Measurements from ENCODE around the gene HRH3. TPM values are rescaled to one million over a fixed set of nuclear protein-coding genes. Genes with fewer than 3 reads are reported as not detected.

Gene HRH3
- 0.09 and 1.7 TPM in 2 replicates for total RNA-seq (ENCODE audit: low replicate concordance)

- Histone ChIP-seq H2AFZ (replicated peaks) (no peak within 1 kb of the TSS), H3K27me3 (peaks cover 98% of the 10 kb centered on the region), H3F3A (ENCODE audit: low read depth) (peaks cover 22% of the 10 kb centered on the region), H3K27ac (no peak within 1 kb of the TSS), H3K4me2 (peak within 1 kb of the TSS; percentile 94), H3K4me1 (peaks cover 25% of the 10 kb centered on the region), H3K36me3 (no peaks in the 10 kb centered on the region), H3K9me3 (ENCODE audit: low read depth) (no peaks in the 10 kb centered on the region), H3K4me3 (peak within 1 kb of the TSS; percentile 53), H3K9ac (no peak within 1 kb of the TSS), H3K79me2 (ENCODE audit: low read depth) (no peaks in the 10 kb centered on the region), H4K20me1 (ENCODE audit: low read depth) (peaks cover 39% of the 10 kb centered on the region)
- Mint-ChIP-seq H3K9me3 (no peaks in the 10 kb centered on the region), H3K27ac (no peak within 1 kb of the TSS), H3K4me3 (peak within 1 kb of the TSS; percentile 77), H3K4me1 (peaks cover 11% of the 10 kb centered on the region), H3K27me3 (ENCODE audit: insufficient read depth, low read depth) (peaks cover 41% of the 10 kb centered on the region), H3K36me3 (no peaks in the 10 kb centered on the region)
- DNase-seq (ENCODE audit: low spot score): peak; percentile 95
- TF ChIP-seq EZH2 (IDR thresholded peaks at IDR 0.05) (no peak), CTCF (IDR thresholded peaks at IDR 0.05) (no peak), EZH2phosphoT487 (IDR thresholded peaks at IDR 0.05) (no peak)
Observed at GRCh38 chr20:62219992-62220665, at the start of gene HRH3. Gene HRH3, minus strand, starts transcription at chr20:62220278. Its CDS starts 308 bp downstream, at chr20:62219970.

GRCh38 chr20:62269871-62270270 lies 49.8 kb upstream of the HRH3 start:
- H3K27me3 Mint-ChIP-seq (ENCODE audit: insufficient read depth, low read depth): no peaks in the 10 kb centered on the region
- H3K4me3 Mint-ChIP-seq: no peak overlapping the region
- peaks cover 26% of the 10 kb centered on the region for H3K36me3 Mint-ChIP-seq
- Histone ChIP-seq H3K36me3 (peaks cover under 1% of the 10 kb centered on the region), H3K9me3 (ENCODE audit: low read depth) (no peaks in the 10 kb centered on the region), H4K20me1 (ENCODE audit: low read depth) (peaks cover 5% of the 10 kb centered on the region), H3K27me3 (no peaks in the 10 kb centered on the region), H3K4me2 (no peak overlapping the region), H3K9ac (no peak overlapping the region), H2AFZ (replicated peaks) (no peak overlapping the region), H3K27ac (no peak overlapping the region), H3K4me1 (no peaks in the 10 kb centered on the region), H3K79me2 (ENCODE audit: low read depth) (no peaks in the 10 kb centered on the region), H3F3A (ENCODE audit: low read depth) (no peaks in the 10 kb centered on the region), H3K4me3 (no peak overlapping the region)
- TF ChIP-seq EZH2phosphoT487 (IDR thresholded peaks at IDR 0.05) (no peak), CTCF (IDR thresholded peaks at IDR 0.05) (no peak), EZH2 (IDR thresholded peaks at IDR 0.05) (no peak)
- no peaks in the 10 kb centered on the region for H3K4me1 Mint-ChIP-seq
- no peak overlapping the region for H3K27ac Mint-ChIP-seq
- DNase-seq (ENCODE audit: low spot score): no peak
- peaks cover 5% of the 10 kb centered on the region for H3K9me3 Mint-ChIP-seq

- TF ChIP-seq EZH2phosphoT487 (IDR thresholded peaks at IDR 0.05) (no peak), CTCF (IDR thresholded peaks at IDR 0.05) (no peak), EZH2 (IDR thresholded peaks at IDR 0.05) (no peak)
- DNase-seq (ENCODE audit: low spot score): no peak
- H4K20me1 ChIP-seq (ENCODE audit: low read depth): peaks cover 5% of the 10 kb centered on the region
Observed at GRCh38 chr20:62269378-62269777, 49.3 kb upstream of the HRH3 start.

More at GRCh38 chr20:62269378-62269777, 49.3 kb upstream of the HRH3 start:
- H3K9ac ChIP-seq: no peak overlapping the region
- no peaks in the 10 kb centered on the region for H3K79me2 ChIP-seq (ENCODE audit: low read depth)
- Mint-ChIP-seq H3K27ac (no peak overlapping the region), H3K36me3 (peaks cover 30% of the 10 kb centered on the region), H3K27me3 (ENCODE audit: insufficient read depth, low read depth) (no peaks in the 10 kb centered on the region), H3K4me3 (no peak overlapping the region), H3K4me1 (no peaks in the 10 kb centered on the region), H3K9me3 (peaks cover 5% of the 10 kb centered on the region)
- H3K9me3 ChIP-seq (ENCODE audit: low read depth): no peaks in the 10 kb centered on the region
- H3F3A ChIP-seq (ENCODE audit: low read depth): no peaks in the 10 kb centered on the region
- no peaks in the 10 kb centered on the region for H3K4me1 ChIP-seq
- peaks cover 6% of the 10 kb centered on the region for H3K36me3 ChIP-seq
- H3K4me3 ChIP-seq: no peak overlapping the region
- H3K27me3 ChIP-seq: no peaks in the 10 kb centered on the region
- H3K4me2 ChIP-seq: no peak overlapping the region
- H2AFZ ChIP-seq (replicated peaks): no peak overlapping the region
- H3K27ac ChIP-seq: no peak overlapping the region
